Stimulated activated CD4-positive, alpha-beta T cell treated with anti-CD3 and anti-CD28 coated beads, Interleukin-12 subunit alpha, Interleukin-12 subunit beta, amount 100 ng/mL, for 4 hours (primary cell): ENCODE measurements around the gene KRTAP10-12.
"Not testable (repeated sequence)": the region's sequence is repeated elsewhere in the genome, so short reads cannot be mapped to it uniquely, and the experiment has no call there.

ENCODE experiments used
- DNase-seq: peaks from one replicate; pipeline ENCODE4 v3.0.0-alpha.2; 2020

Gene KRTAP10-12

GRCh38 chr21:44697172-44697810 lies at the start of gene KRTAP10-12:
Gene KRTAP10-12 (plus strand): TSS chr21:44697172. CDS start chr21:44697202, 30 bp downstream.
- not testable (repeated sequence) for DNase-seq

DNA sequence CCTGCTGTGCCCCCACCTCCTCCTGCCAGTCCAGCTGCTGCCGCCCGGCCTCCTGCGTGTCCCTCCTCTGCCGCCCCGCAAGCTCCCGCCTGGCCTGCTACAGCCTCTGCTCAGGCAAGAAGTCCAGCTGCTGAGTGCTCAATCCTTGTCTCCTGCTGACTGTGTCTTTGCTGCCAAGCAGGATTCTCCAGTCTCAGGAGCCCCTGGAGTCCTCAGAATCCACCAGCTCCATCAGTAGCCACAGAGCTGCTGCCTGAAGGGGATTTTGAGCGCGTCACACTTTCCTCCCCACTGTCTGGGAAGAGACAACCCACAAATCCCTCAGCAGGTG lies 49.8 kb upstream of the KRTAP10-12 start:
- DNase-seq = no peak

DNA sequence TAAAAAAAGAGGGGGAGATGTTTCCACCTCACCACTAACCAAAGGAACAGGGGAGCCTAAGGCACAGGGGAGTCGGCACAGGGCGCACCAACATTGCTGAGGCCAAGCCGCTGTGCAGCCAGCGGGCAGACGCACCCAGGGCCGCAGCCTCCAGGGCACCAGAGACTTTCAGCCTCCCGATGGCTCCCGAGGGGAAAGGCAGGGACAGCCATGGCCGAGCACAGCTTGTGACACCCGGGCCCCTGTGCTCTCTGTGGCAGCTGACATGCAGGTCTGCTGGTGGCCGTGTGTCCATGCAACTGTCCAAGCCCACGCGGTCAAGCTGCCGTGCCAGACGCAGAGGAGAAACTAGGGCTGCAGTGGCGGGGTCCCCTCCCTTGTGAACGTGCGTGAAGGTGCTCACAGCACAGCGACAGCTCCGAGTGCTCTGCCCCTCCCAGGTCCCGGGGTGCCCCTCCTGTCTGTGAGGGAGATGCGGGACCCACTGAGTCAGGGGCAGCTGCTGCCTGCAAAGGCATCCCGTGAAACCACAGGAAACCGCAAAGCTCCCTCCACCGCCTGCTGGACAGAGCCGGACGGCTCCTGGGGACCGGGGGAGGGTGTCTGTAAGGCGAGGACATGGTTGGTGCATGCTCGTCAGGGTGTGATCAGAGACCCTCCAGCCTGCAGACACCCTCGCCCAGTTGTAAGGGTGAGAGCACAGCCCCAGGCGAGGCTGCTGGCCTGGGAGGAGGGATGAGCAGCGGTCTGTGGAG lies 48.2 kb upstream of the KRTAP10-12 start:
- DNase-seq = no peak

- no peak for DNase-seq
Observed at GRCh38 chr21:44649521-44650100, 47.4 kb upstream of the KRTAP10-12 start.

DNA sequence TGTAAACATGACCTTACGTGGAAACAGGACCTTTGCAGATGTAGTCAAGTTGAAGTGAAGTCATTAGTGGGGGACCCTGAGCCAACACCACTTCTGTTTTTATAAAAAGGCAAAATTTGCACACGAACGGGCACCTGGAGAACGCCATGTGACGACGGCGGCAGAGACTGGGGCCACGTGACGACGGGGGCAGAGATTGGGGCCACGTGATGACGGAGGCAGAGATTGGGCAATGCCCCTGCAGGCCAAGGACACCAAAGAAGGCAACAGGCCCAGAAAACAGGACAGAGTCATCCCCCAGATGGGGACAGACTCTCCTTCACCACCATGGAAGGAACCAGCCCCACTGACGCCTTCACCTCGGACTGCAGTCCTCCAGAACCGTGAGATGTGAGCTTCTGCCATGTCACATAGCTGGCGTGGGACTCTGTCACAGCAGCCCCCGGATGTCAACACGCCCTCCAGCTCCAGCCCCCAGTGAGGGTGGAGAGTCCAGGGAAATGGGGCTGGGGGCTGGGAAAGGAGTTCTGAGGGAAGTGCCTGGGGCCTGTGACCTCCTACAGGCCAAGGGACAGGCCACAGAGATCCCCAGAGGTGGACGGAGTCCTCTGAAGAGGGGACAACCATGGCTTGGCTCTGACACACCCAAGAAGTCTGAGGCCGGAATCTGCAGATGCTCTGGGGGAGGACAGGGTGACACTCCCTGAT lies 46.6 kb upstream of the KRTAP10-12 start:
- no peak for DNase-seq

DNA sequence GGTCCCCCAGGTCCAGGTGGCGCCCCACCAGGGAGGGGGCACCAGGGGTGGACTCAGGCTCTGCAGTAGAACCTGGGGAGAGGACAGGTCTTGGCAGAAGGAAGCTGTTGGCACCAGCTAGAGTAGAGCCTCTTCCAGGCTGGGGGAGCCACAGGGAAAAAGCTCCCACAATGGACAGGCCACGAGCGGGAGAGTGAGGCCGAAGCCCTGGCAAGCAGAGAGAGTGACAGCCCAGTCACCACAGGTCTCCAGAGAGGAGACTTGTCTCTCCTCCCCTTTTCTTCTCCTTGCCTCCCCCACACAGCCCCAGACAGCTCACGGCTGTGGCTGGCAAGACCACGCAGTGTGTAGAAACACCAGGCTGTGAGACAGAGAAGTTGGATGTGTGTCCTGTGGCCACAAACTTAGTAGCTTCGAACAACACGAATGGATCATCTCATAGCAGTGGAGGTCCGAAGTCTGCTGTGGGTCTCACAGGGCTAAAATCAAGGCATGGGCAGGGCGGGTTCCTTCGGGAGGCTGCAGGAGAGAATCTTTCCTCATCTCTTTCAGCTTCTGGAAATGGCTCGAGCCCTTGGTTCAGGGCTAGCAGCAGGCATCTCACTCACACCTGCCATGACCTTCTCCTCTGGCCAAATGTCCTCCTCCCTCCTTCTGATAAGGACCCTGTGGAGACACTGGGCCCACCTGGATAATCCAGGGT lies 45.8 kb upstream of the KRTAP10-12 start:
- no peak for DNase-seq

DNA sequence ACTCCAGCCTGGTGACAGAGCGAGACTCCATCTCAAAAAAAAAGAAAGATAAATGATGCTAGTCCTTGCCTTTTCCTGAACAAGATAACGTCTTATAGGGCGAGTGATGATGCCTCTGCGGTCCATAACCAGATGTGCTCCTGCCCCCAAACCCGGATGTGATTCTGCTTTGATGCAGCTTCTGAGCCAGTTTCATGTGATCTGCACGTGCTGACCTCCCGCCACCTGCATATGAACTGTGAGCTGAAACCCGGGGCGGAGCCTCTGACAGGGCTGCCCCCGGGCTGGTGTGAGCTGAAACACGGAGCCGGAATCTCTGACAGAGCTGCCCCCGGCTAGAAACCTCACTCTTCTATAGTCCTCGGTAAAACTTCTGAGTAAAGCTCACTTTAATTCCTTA lies 43.8 kb upstream of the KRTAP10-12 start:
- DNase-seq = no peak

GRCh38 chr21:44653656-44654575 lies 43.1 kb upstream of the KRTAP10-12 start:
- DNase-seq = no peak

- DNase-seq = no peak
Observed at GRCh38 chr21:44654576-44655175, 42.3 kb upstream of the KRTAP10-12 start, which contains the start of gene KRTAP12-4. Gene KRTAP12-4 (minus strand): TSS chr21:44654659. CDS start chr21:44654614, 45 bp downstream.

- no peak for DNase-seq
Observed at GRCh38 chr21:44656868-44657267, 40.1 kb upstream of the KRTAP10-12 start.

GRCh38 chr21:44657635-44658540 lies 39.1 kb upstream of the KRTAP10-12 start, which contains the start of gene KRTAP12-3:
Gene KRTAP12-3 (plus strand): TSS chr21:44657932. CDS start chr21:44657980, 48 bp downstream.
- DNase-seq = no peak

- DNase-seq = no peak
Observed at GRCh38 chr21:44658541-44658910, 38.4 kb upstream of the KRTAP10-12 start.

- DNase-seq = no peak
Observed at GRCh38 chr21:44658913-44659595, 37.9 kb upstream of the KRTAP10-12 start.

DNA sequence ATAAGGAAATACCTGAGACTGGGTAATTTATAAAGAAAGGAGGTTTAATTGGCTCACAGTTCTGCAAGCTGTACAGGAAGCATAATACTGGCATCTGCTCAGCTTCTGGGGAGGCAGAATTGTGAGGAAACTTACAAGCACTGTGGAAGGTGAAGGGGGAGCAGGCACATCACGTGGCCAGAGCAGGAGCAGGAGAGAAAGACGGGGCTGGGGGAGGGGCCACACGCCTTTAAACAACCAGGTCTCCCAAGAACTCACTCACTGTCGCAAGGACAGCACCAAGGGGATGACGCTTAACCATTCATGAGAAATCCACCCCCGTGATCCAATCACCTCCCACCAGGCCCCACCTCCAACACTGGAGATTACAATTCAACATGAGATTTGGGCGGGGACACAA lies 35.4 kb upstream of the KRTAP10-12 start:
- DNase-seq = not testable (repeated sequence)

GRCh38 chr21:44664691-44665090 lies 32.3 kb upstream of the KRTAP10-12 start:
- no peak for DNase-seq

GRCh38 chr21:44666401-44667320 lies 30.3 kb upstream of the KRTAP10-12 start, which contains the start of gene KRTAP12-2:
Gene KRTAP12-2 (minus strand): TSS chr21:44666927. CDS start chr21:44666886, 41 bp downstream.
- DNase-seq = no peak

GRCh38 chr21:44667612-44668011 lies 29.4 kb upstream of the KRTAP10-12 start:
- DNase-seq = no peak
